ENCODE results near the gene CDC26. TPM values are rescaled to one million over a fixed set of nuclear protein-coding genes. Genes with fewer than 3 reads are reported as not detected.

The CDC26 gene
- total RNA-seq, 2 experiments from 2014 or later, result 29.9 to 39.9 TPM

DNA sequence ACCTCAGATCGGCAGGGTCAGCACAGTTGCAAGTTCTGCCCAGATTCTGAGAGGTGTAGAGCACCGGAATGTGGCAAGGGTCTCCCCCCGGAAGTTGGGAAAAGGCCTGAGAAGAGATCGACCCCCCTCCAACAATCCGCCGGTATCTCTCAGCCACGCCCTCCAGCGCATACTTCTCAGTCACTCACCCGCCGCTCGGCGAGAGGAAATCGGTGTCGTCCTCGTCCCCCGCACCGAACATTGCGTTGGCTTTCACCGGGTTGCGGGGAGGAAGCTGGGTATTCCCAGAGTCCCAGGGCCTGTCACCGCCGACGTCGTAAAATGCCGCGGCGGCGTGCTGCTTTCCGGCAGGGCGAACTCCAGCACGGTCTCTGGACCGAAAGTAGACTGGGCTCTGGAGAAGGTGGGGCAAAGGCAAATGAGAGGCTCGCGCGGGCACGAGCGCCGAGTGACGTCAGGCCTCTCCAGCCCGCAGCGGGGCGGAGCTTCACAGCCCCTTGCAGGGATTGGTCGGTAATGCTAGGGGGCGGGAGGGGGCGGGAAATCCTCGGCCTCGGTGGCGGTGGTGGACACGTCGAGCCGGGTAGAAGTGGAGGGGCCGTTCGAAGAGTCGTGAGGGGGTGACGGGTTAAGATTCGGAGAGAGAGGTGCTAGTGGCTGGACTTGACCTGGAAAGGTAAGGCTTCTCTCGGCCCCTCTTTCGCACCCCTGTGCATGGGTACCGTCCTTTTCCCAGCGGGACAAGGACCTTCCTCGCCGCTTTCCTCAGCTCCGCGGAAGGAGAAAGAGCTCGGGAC lies 54.2 kb downstream of the CDC26 start, which contains the start of the genes FKBP15 and SLC31A1:
Gene FKBP15 (minus strand): TSS at position 275 of the 797 bp plus-strand sequence. CDS start 34 bp downstream, at position 241.
Gene SLC31A1 (plus strand): TSS at position 542 of the 797 bp plus-strand sequence. CDS start 34,605 bp downstream, outside the sequence.
- H3K4me2 ChIP-seq (ENCODE audit: low read length), result peak within 1 kb of the TSS; percentile 100
- H2AFZ ChIP-seq (ENCODE audit: low read length), result peak within 1 kb of the TSS; percentile 93
- H3K9me3 ChIP-seq (ENCODE audit: low read length), result no peaks in the 10 kb centered on the region
- ChIA-PET POLR2A (interaction anchor here (0.6 to 4.6 kb wide), 13 partner anchors 8 to 1707 kb away, joined by 3 to 31 read pairs (median 4); partner anchors contain the start of genes BSPRY, CDC26 and PRPF4), CTCF (ENCODE audit: unreplicated experiment) (interaction anchor here (0.6 to 1.7 kb wide), 9 partner anchors 10 to 1341 kb away, joined by 3 to 5 read pairs (median 4); no protein-coding TSS in a partner anchor)
- TF ChIP-seq EZH2phosphoT487 (IDR thresholded peaks at IDR 0.05; ENCODE audit: borderline replicate concordance, low read depth, low read length), result no peak
- H3K4me3 ChIP-seq (ENCODE audit: low read depth, low read length, poor library complexity, severe bottlenecking), result peak within 1 kb of the TSS; percentile 92
- H3K36me3 ChIP-seq (ENCODE audit: insufficient read depth, low read length), result peaks cover 22% of the 10 kb centered on the region
- peaks cover 40% of the 10 kb centered on the region for H3K4me1 ChIP-seq (ENCODE audit: insufficient read depth, low read length, poor library complexity, severe bottlenecking)
- intact Hi-C loops (cut with micrococcal nuclease; ENCODE audit: unreplicated experiment), result loop anchor here (1.0 to 2.0 kb wide), 3 partner anchors 54 to 358 kb away; partner anchors contain the start of genes C9orf43, CDC26, POLE3 and PRPF4
- peak; percentile 98 for DNase-seq (ENCODE audit: low spot score)
- peak within 1 kb of the TSS; percentile 89 for H3K27ac ChIP-seq (ENCODE audit: low read depth, low read length, poor library complexity, severe bottlenecking)
- BruUV-seq (replicated peaks), result no TSS peak
- no peaks in the 10 kb centered on the region for H3K9me2 ChIP-seq (ENCODE audit: insufficient read depth, low read length)
- peaks cover 59% of the 10 kb centered on the region for H3K79me2 ChIP-seq (ENCODE audit: insufficient read depth, low read depth, low read length)
- H4K20me1 ChIP-seq (ENCODE audit: insufficient read depth, low read length), result peaks cover 19% of the 10 kb centered on the region; the same call in 1 of the 2 replicates

DNA sequence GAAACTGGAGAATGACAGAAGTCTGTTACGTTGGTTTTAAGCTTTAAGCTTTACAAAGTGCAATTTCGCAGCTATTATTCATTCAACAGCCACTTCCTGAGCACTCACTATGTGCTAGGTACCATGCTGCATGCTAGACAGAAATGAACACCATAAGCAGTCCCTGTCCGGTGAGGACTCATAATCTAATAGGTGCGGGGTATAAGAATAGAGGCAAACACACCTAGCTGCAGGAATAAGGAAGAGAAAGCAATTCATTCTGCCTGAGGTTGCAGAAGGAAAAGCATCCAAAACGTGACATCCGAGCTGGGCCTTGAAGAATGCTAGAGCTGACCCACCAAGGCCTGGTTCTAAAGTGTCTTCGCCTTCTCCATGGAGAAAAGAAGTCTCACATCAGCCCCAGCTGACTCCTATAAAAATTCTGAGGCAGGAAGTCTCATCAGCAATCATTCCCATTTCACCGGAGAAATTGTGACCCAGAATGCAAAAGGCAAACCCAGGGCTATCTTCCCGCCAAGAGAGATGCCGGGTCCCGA lies 54.8 kb downstream of the CDC26 start:
- intact Hi-C loops (cut with micrococcal nuclease; ENCODE audit: unreplicated experiment), result loop anchor here (1.0 to 2.0 kb wide), 3 partner anchors 54 to 358 kb away; partner anchors contain the start of genes C9orf43, CDC26, POLE3 and PRPF4
- TF ChIP-seq EZH2phosphoT487 (IDR thresholded peaks at IDR 0.05; ENCODE audit: borderline replicate concordance, low read depth, low read length), result no peak
- TF ChIP-seq, protein P1, sequence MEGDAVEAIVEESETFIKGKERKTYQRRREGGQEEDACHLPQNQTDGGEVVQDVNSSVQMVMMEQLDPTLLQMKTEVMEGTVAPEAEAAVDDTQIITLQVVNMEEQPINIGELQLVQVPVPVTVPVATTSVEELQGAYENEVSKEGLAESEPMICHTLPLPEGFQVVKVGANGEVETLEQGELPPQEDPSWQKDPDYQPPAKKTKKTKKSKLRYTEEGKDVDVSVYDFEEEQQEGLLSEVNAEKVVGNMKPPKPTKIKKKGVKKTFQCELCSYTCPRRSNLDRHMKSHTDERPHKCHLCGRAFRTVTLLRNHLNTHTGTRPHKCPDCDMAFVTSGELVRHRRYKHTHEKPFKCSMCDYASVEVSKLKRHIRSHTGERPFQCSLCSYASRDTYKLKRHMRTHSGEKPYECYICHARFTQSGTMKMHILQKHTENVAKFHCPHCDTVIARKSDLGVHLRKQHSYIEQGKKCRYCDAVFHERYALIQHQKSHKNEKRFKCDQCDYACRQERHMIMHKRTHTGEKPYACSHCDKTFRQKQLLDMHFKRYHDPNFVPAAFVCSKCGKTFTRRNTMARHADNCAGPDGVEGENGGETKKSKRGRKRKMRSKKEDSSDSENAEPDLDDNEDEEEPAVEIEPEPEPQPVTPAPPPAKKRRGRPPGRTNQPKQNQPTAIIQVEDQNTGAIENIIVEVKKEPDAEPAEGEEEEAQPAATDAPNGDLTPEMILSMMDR (conservative IDR thresholded peaks at IDR 0.05; ENCODE audit: low read length), result no peak

DNA sequence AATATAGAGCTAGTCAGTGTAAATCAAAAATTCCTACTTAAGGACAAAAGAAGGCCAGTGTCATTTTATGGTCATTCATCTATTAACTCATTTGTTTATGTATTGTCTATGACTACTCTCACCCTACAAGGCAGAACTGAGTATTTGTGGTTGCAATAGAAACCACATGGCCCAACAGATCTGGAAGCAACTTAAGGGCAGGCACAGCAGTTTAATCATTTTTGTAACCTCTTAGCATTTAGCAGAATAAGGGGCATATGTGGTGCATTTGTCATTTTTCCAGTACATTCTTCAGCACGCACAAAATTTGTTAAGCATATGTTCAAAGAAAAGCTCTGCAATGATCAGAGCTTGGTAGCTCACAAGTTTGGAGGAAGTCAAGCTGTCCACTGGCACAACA lies 55.4 kb downstream of the CDC26 start:
- Histone ChIP-seq H3K27ac (ENCODE audit: low read depth, low read length, poor library complexity, severe bottlenecking) (peak overlapping the region; percentile 89), H4K20me1 (ENCODE audit: insufficient read depth, low read length) (peaks cover 21% of the 10 kb centered on the region; the same call in 1 of the 2 replicates), H2AFZ (ENCODE audit: low read length) (no peak overlapping the region), H3K9me2 (ENCODE audit: insufficient read depth, low read length) (no peaks in the 10 kb centered on the region), H3K36me3 (ENCODE audit: insufficient read depth, low read length) (peaks cover 31% of the 10 kb centered on the region), H3K79me2 (ENCODE audit: insufficient read depth, low read depth, low read length) (peaks cover 71% of the 10 kb centered on the region), H3K4me3 (ENCODE audit: low read depth, low read length, poor library complexity, severe bottlenecking) (peak overlapping the region; percentile 92), H3K4me2 (ENCODE audit: low read length) (peak overlapping the region; percentile 98), H3K9me3 (ENCODE audit: low read length) (no peaks in the 10 kb centered on the region), H3K4me1 (ENCODE audit: insufficient read depth, low read length, poor library complexity, severe bottlenecking) (peaks cover 48% of the 10 kb centered on the region)
- intact Hi-C loops (cut with micrococcal nuclease; ENCODE audit: unreplicated experiment), result loop anchor here (1.0 to 2.0 kb wide), 3 partner anchors 55 to 359 kb away; partner anchors contain the start of genes CDC26 and PRPF4
- BruUV-seq (replicated peaks), result no TSS peak
- ChIA-PET POLR2A (interaction anchor here (0.6 to 4.6 kb wide), 9 partner anchors 12 to 142 kb away, joined by 3 to 31 read pairs (median 5); partner anchors contain the start of genes CDC26 and PRPF4), CTCF (ENCODE audit: unreplicated experiment) (no interaction called here)
- TF ChIP-seq, protein P1 (conservative IDR thresholded peaks at IDR 0.05; ENCODE audit: low read length), result no peak
- peak; percentile 30 for DNase-seq (ENCODE audit: low spot score)

More for the DNA sequence above, 54.8 kb downstream of the CDC26 start:
- CTCF ChIA-PET (ENCODE audit: unreplicated experiment), result interaction anchor here (0.6 to 0.9 kb wide), 5 partner anchors 11 to 932 kb away, joined by 3 to 5 read pairs (median 4); no protein-coding TSS in a partner anchor
- DNase-seq (ENCODE audit: low spot score), result peak; percentile 25
- H3K4me1 ChIP-seq (ENCODE audit: insufficient read depth, low read length, poor library complexity, severe bottlenecking), result peaks cover 44% of the 10 kb centered on the region
- no peaks in the 10 kb centered on the region for H3K9me2 ChIP-seq (ENCODE audit: insufficient read depth, low read length)
- peak overlapping the region; percentile 81 for H2AFZ ChIP-seq (ENCODE audit: low read length)
- no peaks in the 10 kb centered on the region for H3K9me3 ChIP-seq (ENCODE audit: low read length)
- peaks cover 27% of the 10 kb centered on the region for H3K36me3 ChIP-seq (ENCODE audit: insufficient read depth, low read length)
- TSS peak; percentile 70 for BruUV-seq (replicated peaks)
- peaks cover 66% of the 10 kb centered on the region for H3K79me2 ChIP-seq (ENCODE audit: insufficient read depth, low read depth, low read length)
- POLR2A ChIA-PET, result interaction anchor here (0.6 to 4.6 kb wide), 14 partner anchors 10 to 1706 kb away, joined by 3 to 31 read pairs (median 4); partner anchors contain the start of genes BSPRY, CDC26 and PRPF4
- H3K4me3 ChIP-seq (ENCODE audit: low read depth, low read length, poor library complexity, severe bottlenecking), result peak overlapping the region; percentile 92
- H3K4me2 ChIP-seq (ENCODE audit: low read length), result peak overlapping the region; percentile 98
- H3K27ac ChIP-seq (ENCODE audit: low read depth, low read length, poor library complexity, severe bottlenecking), result peak overlapping the region; percentile 89
- H4K20me1 ChIP-seq (ENCODE audit: insufficient read depth, low read length), result peaks cover 21% of the 10 kb centered on the region; the same call in 1 of the 2 replicates

Data from OCI-LY7 (cell line).